PC-9 (cell line): ENCODE data around the gene SRP68.

Experiments
- EZH2 ChIP-seq: fragments of 200-600 bp; sonication (generic); IDR thresholded peaks from 2 replicates; pipeline ENCODE4 v1.8.0; 2017; ENCODE audit warnings: antibody characterized with exemption, low read depth
- TF ChIP-seq, protein P1 (sequence below): fragments of 200-600 bp; sonication (generic); conservative IDR thresholded peaks from 2 replicates; pipeline ENCODE4 v1.6.1; 2017; ENCODE audit warnings: mixed run types, antibody characterized with exemption, mild to moderate bottlenecking, moderate library complexity

DNA sequence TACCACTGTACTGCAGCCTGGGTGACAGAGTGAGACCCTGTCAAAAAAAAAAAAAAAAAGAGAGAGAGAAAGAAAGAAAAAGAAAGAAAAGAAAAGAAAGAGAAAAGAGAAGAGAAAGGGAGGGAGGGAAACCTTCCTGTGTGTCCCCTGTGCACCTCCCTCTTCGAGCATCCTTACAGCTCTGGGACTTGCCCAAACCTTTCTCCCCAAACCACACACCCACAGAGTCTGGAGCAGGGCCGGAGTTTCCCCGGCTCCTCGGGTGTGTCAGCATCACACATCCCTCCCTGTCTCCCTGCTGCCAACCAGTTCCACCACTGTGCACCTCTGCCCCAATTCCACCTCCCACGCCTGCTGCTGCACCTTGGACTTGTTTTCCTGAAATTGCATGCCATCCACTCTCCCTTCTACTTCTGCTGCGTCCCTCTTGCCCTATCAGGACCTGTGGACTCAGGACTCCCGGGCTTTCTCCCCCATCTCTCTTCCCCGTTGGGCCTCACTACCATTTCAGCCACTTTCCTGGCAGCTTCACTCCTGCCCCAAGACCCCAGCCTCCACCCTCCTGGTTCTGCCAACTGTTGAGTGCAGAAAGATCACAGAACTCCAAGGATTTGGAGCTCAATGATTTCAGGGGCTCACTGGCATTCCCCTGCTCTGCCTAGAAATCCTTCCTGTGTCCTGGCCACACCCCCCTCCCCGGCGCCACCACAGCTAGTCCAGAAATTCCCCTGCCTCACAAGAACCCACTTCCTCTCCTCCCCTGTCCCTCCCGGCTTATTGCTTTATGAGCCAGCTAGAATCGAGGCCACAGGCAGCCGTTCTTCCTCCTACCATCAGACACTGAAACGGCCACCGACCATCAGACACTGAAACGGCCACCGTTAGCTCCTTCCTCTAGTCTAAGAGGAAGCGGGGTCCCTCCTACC is 75.4 kb downstream of the SRP68 start:
- TF ChIP-seq, protein P1, sequence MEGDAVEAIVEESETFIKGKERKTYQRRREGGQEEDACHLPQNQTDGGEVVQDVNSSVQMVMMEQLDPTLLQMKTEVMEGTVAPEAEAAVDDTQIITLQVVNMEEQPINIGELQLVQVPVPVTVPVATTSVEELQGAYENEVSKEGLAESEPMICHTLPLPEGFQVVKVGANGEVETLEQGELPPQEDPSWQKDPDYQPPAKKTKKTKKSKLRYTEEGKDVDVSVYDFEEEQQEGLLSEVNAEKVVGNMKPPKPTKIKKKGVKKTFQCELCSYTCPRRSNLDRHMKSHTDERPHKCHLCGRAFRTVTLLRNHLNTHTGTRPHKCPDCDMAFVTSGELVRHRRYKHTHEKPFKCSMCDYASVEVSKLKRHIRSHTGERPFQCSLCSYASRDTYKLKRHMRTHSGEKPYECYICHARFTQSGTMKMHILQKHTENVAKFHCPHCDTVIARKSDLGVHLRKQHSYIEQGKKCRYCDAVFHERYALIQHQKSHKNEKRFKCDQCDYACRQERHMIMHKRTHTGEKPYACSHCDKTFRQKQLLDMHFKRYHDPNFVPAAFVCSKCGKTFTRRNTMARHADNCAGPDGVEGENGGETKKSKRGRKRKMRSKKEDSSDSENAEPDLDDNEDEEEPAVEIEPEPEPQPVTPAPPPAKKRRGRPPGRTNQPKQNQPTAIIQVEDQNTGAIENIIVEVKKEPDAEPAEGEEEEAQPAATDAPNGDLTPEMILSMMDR: no peak
- no peak for TF ChIP-seq EZH2
